IMR-90 (cell line): ENCODE data around the gene MOCOS. TPM values are rescaled to one million over a fixed set of nuclear protein-coding genes. Genes with fewer than 3 reads are reported as not detected.

ENCODE experiments used
- ATAC-seq: fragments of 200-7000 bp; cut with Tn5 transposase; 2 replicates; pipeline ENCODE4 v1.9.1; 2020; ENCODE audit warnings: low read depth, mild to moderate bottlenecking, moderate library complexity
- BruUV-seq: library from RNA; stranded (reverse); fragments of 400-500 nt; replicated peaks from 2 replicates; lab custom pipeline; 2021; lab: Mats Ljungman, UMichigan
- CTCF ChIA-PET: fragments of 300-600 bp; formaldehyde crosslinking; extraction: SDS; loops from one replicate; lab custom pipeline; 2021; ENCODE audit warnings: antibody characterized with exemption; lab: Yijun Ruan, JAX
- POLR2A ChIA-PET: fragments of 300-600 bp; sonication (Branson Sonifier 250); formaldehyde crosslinking; loops from one replicate; lab custom pipeline; 2022; ENCODE audit warnings: antibody characterized with exemption; ENCODE audit not compliant: unreplicated experiment; lab: Charles Lee
- DNase-seq: peaks from one replicate; pipeline ENCODE4 v3.0.0; 2013
- H2AFZ ChIP-seq: replicated peaks from 2 replicates; pipeline ENCODE3; 2013; ENCODE audit warnings: low read length, mild to moderate bottlenecking; ENCODE audit not compliant: poor library complexity
- H2AK5ac ChIP-seq: 2 replicates; pipeline ENCODE4 v1.6.1; 2013; ENCODE audit warnings: low read depth, low read length, inconsistent platforms
- H2AK9ac ChIP-seq: replicated peaks from 2 replicates; pipeline ENCODE3; 2013; ENCODE audit warnings: mild to moderate bottlenecking, low read depth, low read length, moderate library complexity; ENCODE audit not compliant: poor library complexity
- H2BK120ac ChIP-seq: 2 replicates; pipeline ENCODE4 v1.6.1; 2013; ENCODE audit warnings: low read depth, low read length, inconsistent platforms
- H2BK15ac ChIP-seq: 3 replicates; pipeline ENCODE4 v1.6.1; 2013; ENCODE audit warnings: low read depth, low read length, inconsistent platforms
- H2BK20ac ChIP-seq: 2 replicates; pipeline ENCODE4 v1.6.1; 2013; ENCODE audit warnings: low read depth, mild to moderate bottlenecking, inconsistent platforms, low read length, moderate library complexity
- H2BK5ac ChIP-seq: 2 replicates; pipeline ENCODE4 v1.6.1; 2013; ENCODE audit warnings: mild to moderate bottlenecking, low read depth, low read length, inconsistent platforms; ENCODE audit not compliant: poor library complexity, severe bottlenecking
- H3K14ac ChIP-seq: replicated peaks from 2 replicates; pipeline ENCODE4 v1.6.1; 2013; ENCODE audit warnings: low read depth, low read length, inconsistent platforms
- H3K18ac ChIP-seq: 2 replicates; pipeline ENCODE4 v1.6.1; 2013; ENCODE audit warnings: low read depth, low read length, control low read depth
- H3K23ac ChIP-seq: 2 replicates; pipeline ENCODE4 v1.6.1; 2013; ENCODE audit warnings: low read depth, low read length, inconsistent platforms
- H3K27ac ChIP-seq: 2 replicates; pipeline ENCODE4 v1.5.1; 2013; ENCODE audit warnings: mild to moderate bottlenecking, control low read depth, low read length; ENCODE audit not compliant: insufficient read depth
- H3K27me3 ChIP-seq: 2 replicates; pipeline ENCODE4 v1.6.1; 2013; ENCODE audit warnings: low read length; ENCODE audit not compliant: control insufficient read depth, insufficient read depth
- H3K36me3 ChIP-seq: 2 replicates; pipeline ENCODE4 v1.6.1; 2013; ENCODE audit warnings: low read length, mixed read lengths; ENCODE audit not compliant: control insufficient read depth, insufficient read depth
- H3K4ac ChIP-seq: 2 replicates; pipeline ENCODE4 v1.6.1; 2013; ENCODE audit warnings: low read depth, low read length, inconsistent platforms
- H3K4me1 ChIP-seq: 2 replicates; pipeline ENCODE4 v1.6.1; 2013; ENCODE audit warnings: low read length, mixed read lengths; ENCODE audit not compliant: control insufficient read depth, insufficient read depth
- H3K4me2 ChIP-seq: 2 replicates; pipeline ENCODE4 v1.6.1; 2013; ENCODE audit warnings: low read depth, mild to moderate bottlenecking, control low read depth, low read length, moderate library complexity
- H3K4me3 ChIP-seq: 2 replicates; pipeline ENCODE4 v1.5.1; 2013; ENCODE audit warnings: low read depth, mild to moderate bottlenecking, control low read depth, low read length, moderate library complexity; ENCODE audit not compliant: insufficient read depth
- H3K56ac ChIP-seq: 2 replicates; pipeline ENCODE4 v1.6.1; 2013; ENCODE audit warnings: low read length, inconsistent platforms; ENCODE audit not compliant: insufficient read depth; ENCODE audit errors: extremely low read depth
- H3K79me1 ChIP-seq, 2 experiments: 2 replicates each; pipeline ENCODE4 v1.6.1; 2013; ENCODE audit warnings: low read length in 2 of 2, inconsistent platforms in 1 of 2, low read depth in 1 of 2
- H3K9ac ChIP-seq: 2 replicates; pipeline ENCODE4 v1.6.1; 2013; ENCODE audit warnings: low read depth, low read length, control low read depth
- H3K9me1 ChIP-seq: 2 replicates; pipeline ENCODE4 v1.6.1; 2013; ENCODE audit warnings: low read length, inconsistent platforms; ENCODE audit not compliant: insufficient read depth
- H3K9me3 ChIP-seq: 2 replicates; pipeline ENCODE4 v1.6.1; 2013; ENCODE audit warnings: low read length; ENCODE audit not compliant: control insufficient read depth, insufficient read depth
- H4K20me1 ChIP-seq: 2 replicates; pipeline ENCODE4 v1.6.1; 2013; ENCODE audit warnings: low read length, inconsistent platforms; ENCODE audit not compliant: insufficient read depth
- H4K5ac ChIP-seq: 2 replicates; pipeline ENCODE4 v1.6.1; 2013; ENCODE audit warnings: mild to moderate bottlenecking, low read depth, low read length, control low read depth
- H4K8ac ChIP-seq, 2 experiments: 2 replicates each; pipeline ENCODE4 v1.6.1; 2013; ENCODE audit warnings: low read depth in 2 of 2, low read length in 2 of 2, control low read depth in 1 of 2, inconsistent platforms in 1 of 2
- H4K91ac ChIP-seq: 2 replicates; pipeline ENCODE4 v1.6.1; 2013; ENCODE audit warnings: low read depth, low read length, inconsistent platforms; ENCODE audit not compliant: insufficient read depth
- BHLHE40 ChIP-seq: fragments of 150-350 bp; IDR thresholded peaks from 2 replicates; pipeline ENCODE4 v1.6.1; 2016; ENCODE audit warnings: mild to moderate bottlenecking, low read depth, low read length
- CEBPB ChIP-seq: IDR thresholded peaks from 2 replicates; pipeline ENCODE4 v1.6.1; 2012; ENCODE audit warnings: low read depth, low read length, improper control_type of control experiment
- CHD1 ChIP-seq: IDR thresholded peaks from 2 replicates; pipeline ENCODE4 v1.6.1; 2012; ENCODE audit warnings: low read depth, low read length, improper control_type of control experiment
- ELK1 ChIP-seq: fragments of 150-350 bp; IDR thresholded peaks from 2 replicates; pipeline ENCODE4 v1.6.1; 2016; ENCODE audit warnings: low read depth, mild to moderate bottlenecking, low read length, moderate library complexity, borderline replicate concordance
- FOS ChIP-seq: fragments of 150-350 bp; IDR thresholded peaks from 2 replicates; pipeline ENCODE4 v1.6.1; 2016; ENCODE audit warnings: low read depth, low read length
- MAFK ChIP-seq: IDR thresholded peaks from 2 replicates; pipeline ENCODE4 v1.6.1; 2012; ENCODE audit warnings: low read depth, low read length, improper control_type of control experiment
- MAZ ChIP-seq: IDR thresholded peaks from 2 replicates; pipeline ENCODE4 v1.6.1; 2012; ENCODE audit warnings: low read depth, mild to moderate bottlenecking, low read length, improper control_type of control experiment, moderate library complexity, borderline replicate concordance
- MXI1 ChIP-seq: IDR thresholded peaks from 2 replicates; pipeline ENCODE4 v1.6.1; 2012; ENCODE audit warnings: low read depth, mild to moderate bottlenecking, low read length, moderate library complexity, borderline replicate concordance
- NFE2L2 ChIP-seq: fragments of 150-350 bp; IDR thresholded peaks from 2 replicates; pipeline ENCODE4 v1.6.1; 2016; ENCODE audit warnings: low read depth, mild to moderate bottlenecking, low read length
- POLR2A ChIP-seq: IDR thresholded peaks from 2 replicates; pipeline ENCODE4 v1.6.1; 2012; ENCODE audit warnings: mild to moderate bottlenecking, low read depth, low read length
- RAD21 ChIP-seq: IDR thresholded peaks from 2 replicates; pipeline ENCODE4 v1.6.1; 2012; ENCODE audit warnings: low read length, improper control_type of control experiment
- RCOR1 ChIP-seq: IDR thresholded peaks from 2 replicates; pipeline ENCODE4 v1.6.1; 2012; ENCODE audit warnings: mild to moderate bottlenecking, low read length, improper control_type of control experiment; ENCODE audit not compliant: insufficient replicate concordance
- RFX5 ChIP-seq: IDR thresholded peaks from 2 replicates; pipeline ENCODE4 v1.8.0; 2012; ENCODE audit warnings: low read depth, mild to moderate bottlenecking, low read length, moderate library complexity
- SMC3 ChIP-seq: fragments of 150-350 bp; IDR thresholded peaks from 2 replicates; pipeline ENCODE4 v1.6.1; 2016; ENCODE audit warnings: low read depth, mild to moderate bottlenecking, antibody characterized with exemption, low read length, moderate library complexity
- WGBS, 2 experiments: methylation state at CpG; one replicate each; pipeline versions ENCODE4 v1.1.5 to v1.1.7; 2013; ENCODE audit warnings: missing lambda C conversion rate in 2 of 2; ENCODE audit not compliant: insufficient read length in 1 of 2; ENCODE audit errors: extremely low coverage in 2 of 2; 5-methylcytosine and 5-hydroxymethylcytosine counted together
- dilution Hi-C: fragments of 300-500 bp; cut with HindIII; formaldehyde crosslinking; loops from one replicate; pipeline ENCODE4 v1.14.3; 2018; ENCODE audit warnings: low sequenced_read_pairs; ENCODE audit not compliant: unreplicated experiment
- in situ Hi-C: fragments of 300-500 bp; cut with MboI; formaldehyde crosslinking; loops from 3 replicates; pipeline ENCODE4 v1.14.3; 2019; ENCODE audit warnings: low sequenced_read_pairs, inconsistent platforms, mixed read lengths
- intact Hi-C: fragments of 100-400 bp; cut with micrococcal nuclease; formaldehyde crosslinking; loops from 2 replicates; pipeline ENCODE4 v1.10.0; 2022
- polyA plus RNA-seq, 3 experiments: library from polyadenylated mRNA; depleted of rRNA; stranded (reverse); fragments of >200 nt; gene quantifications; 2 replicates each; pipeline ENCODE4 v1.2.3, GENCODE V29; 2012; ENCODE audit warnings: low replicate concordance in 1 of 3
- total RNA-seq: library from RNA; depleted of rRNA; stranded (reverse); fragments of >200 nt; gene quantifications from 2 replicates; pipeline ENCODE4 v1.2.3, GENCODE V29; 2012
- TF ChIP-seq, protein P1 (sequence below): conservative IDR thresholded peaks from 2 replicates; pipeline ENCODE4 v1.5.1; 2012; ENCODE audit warnings: mild to moderate bottlenecking, low read depth, low read length, improper control_type of control experiment
- TF ChIP-seq, protein P2 (sequence below): fragments of 150-350 bp; IDR thresholded peaks from 2 replicates; pipeline ENCODE4 v1.6.1; 2017; ENCODE audit warnings: mild to moderate bottlenecking, antibody characterized with exemption, low read length, low read depth

Gene MOCOS
- total and polyA plus RNA-seq, 2 of the 4 experiments (the other 2 are of a cell fraction): 1.1 to 2.2 TPM

GRCh38 chr18:36143391-36143790 is 43.9 kb upstream of the MOCOS start:
- no peak overlapping the region for H3K18ac ChIP-seq
- no peak overlapping the region for H3K27ac ChIP-seq
- H3K4me2 ChIP-seq: no peak overlapping the region
- peaks cover 58% of the 10 kb centered on the region for H3K36me3 ChIP-seq
- no peaks in the 10 kb centered on the region for H4K20me1 ChIP-seq
- DNase-seq (no peak), ATAC-seq (no peak)
- H3K9me1 ChIP-seq: no peaks in the 10 kb centered on the region; the same call in 1 of the 2 replicates
- H2AFZ ChIP-seq: no peak overlapping the region
- H4K91ac ChIP-seq: no peak overlapping the region
- no peak overlapping the region for H3K4ac ChIP-seq
- no peak overlapping the region for H2BK120ac ChIP-seq
- dilution Hi-C loops: no loop called here
- peaks cover 3% of the 10 kb centered on the region in 2 experiments; a peak in 2 of 4 replicates for H3K79me1 ChIP-seq
- H2BK5ac ChIP-seq: no peak overlapping the region
- H3K27me3 ChIP-seq: no peaks in the 10 kb centered on the region
- no peak overlapping the region for H3K4me3 ChIP-seq
- no peak overlapping the region for H2AK9ac ChIP-seq
- H3K23ac ChIP-seq: no peak overlapping the region
- in situ Hi-C loops: no loop called here
- no peak overlapping the region for H4K8ac ChIP-seq
- H3K9ac ChIP-seq: no peak overlapping the region
- POLR2A ChIA-PET: no interaction called here
- no peak overlapping the region for H3K14ac ChIP-seq
- intact Hi-C loops: no loop called here
- no peak overlapping the region for H2BK15ac ChIP-seq
- no peak overlapping the region for H2AK5ac ChIP-seq
- H3K56ac ChIP-seq: no peak overlapping the region
- H4K5ac ChIP-seq: no peak overlapping the region
- CTCF ChIA-PET: no interaction called here
- BruUV-seq: no TSS peak
- no peaks in the 10 kb centered on the region for H3K4me1 ChIP-seq
- TF ChIP-seq RCOR1 (no peak), MXI1 (no peak), FOS (no peak), SMC3 (no peak), RAD21 (no peak), POLR2A (no peak), NFE2L2 (no peak), CEBPB (no peak), RFX5 (no peak), ELK1 (no peak), MAFK (no peak), CHD1 (no peak), MAZ (no peak), BHLHE40 (no peak)
- TF ChIP-seq, protein P1, sequence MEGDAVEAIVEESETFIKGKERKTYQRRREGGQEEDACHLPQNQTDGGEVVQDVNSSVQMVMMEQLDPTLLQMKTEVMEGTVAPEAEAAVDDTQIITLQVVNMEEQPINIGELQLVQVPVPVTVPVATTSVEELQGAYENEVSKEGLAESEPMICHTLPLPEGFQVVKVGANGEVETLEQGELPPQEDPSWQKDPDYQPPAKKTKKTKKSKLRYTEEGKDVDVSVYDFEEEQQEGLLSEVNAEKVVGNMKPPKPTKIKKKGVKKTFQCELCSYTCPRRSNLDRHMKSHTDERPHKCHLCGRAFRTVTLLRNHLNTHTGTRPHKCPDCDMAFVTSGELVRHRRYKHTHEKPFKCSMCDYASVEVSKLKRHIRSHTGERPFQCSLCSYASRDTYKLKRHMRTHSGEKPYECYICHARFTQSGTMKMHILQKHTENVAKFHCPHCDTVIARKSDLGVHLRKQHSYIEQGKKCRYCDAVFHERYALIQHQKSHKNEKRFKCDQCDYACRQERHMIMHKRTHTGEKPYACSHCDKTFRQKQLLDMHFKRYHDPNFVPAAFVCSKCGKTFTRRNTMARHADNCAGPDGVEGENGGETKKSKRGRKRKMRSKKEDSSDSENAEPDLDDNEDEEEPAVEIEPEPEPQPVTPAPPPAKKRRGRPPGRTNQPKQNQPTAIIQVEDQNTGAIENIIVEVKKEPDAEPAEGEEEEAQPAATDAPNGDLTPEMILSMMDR: no peak
- TF ChIP-seq, protein P2, sequence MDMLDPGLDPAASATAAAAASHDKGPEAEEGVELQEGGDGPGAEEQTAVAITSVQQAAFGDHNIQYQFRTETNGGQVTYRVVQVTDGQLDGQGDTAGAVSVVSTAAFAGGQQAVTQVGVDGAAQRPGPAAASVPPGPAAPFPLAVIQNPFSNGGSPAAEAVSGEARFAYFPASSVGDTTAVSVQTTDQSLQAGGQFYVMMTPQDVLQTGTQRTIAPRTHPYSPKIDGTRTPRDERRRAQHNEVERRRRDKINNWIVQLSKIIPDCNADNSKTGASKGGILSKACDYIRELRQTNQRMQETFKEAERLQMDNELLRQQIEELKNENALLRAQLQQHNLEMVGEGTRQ: no peak
- no peak overlapping the region for H2BK20ac ChIP-seq
- no CpG with 5 or more reads among the region's 2 CpGs for WGBS, 2 experiments
- no peaks in the 10 kb centered on the region for H3K9me3 ChIP-seq
